Thyroid gland (tissue), 4 donors: ENCODE results near the gene MACROD1. TPM values are rescaled to one million over a fixed set of nuclear protein-coding genes. Genes with fewer than 3 reads are reported as not detected.

ENCODE experiments used
- DNase-seq, 2 donors: peaks; one replicate each; pipeline ENCODE4 v3.0.0-alpha.2; 2019
- H3K27ac ChIP-seq, 3 donors: fragments of 200-600 bp; sonication (generic); 1 replicate in 2 of 3; 2 replicates in 1 of 3; pipeline ENCODE4 v1.5.1; 2016 to 2019; ENCODE audit warnings: mild to moderate bottlenecking in 1 of 3, moderate library complexity in 1 of 3
- H3K27me3 ChIP-seq: fragments of 200-600 bp; sonication (generic); one replicate; pipeline ENCODE4 v1.5.1; 2019
- H3K36me3 ChIP-seq, 2 donors: fragments of 200-600 bp; sonication (generic); one replicate each; pipeline ENCODE4 v1.5.1; 2016 to 2019
- H3K4me1 ChIP-seq, 2 donors: fragments of 200-600 bp; sonication (generic); one replicate each; pipeline ENCODE4 v1.5.1; 2017 to 2019
- H3K4me3 ChIP-seq, 3 donors: fragments of 200-600 bp; sonication (generic); replicated peaks in 1 of 3; 1 replicate in 2 of 3; 2 replicates in 1 of 3; pipeline ENCODE4 v1.5.1; 2016; ENCODE audit warnings: mild to moderate bottlenecking in 1 of 3
- H3K9me3 ChIP-seq: fragments of 200-600 bp; sonication (generic); one replicate; pipeline ENCODE4 v1.5.1; 2017
- POLR2A ChIP-seq, 2 donors: fragments of 450-650 bp; IDR thresholded peaks; one replicate each; pipeline ENCODE4 v1.6.1; 2017; ENCODE audit warnings: antibody characterized with exemption in 2 of 2, mild to moderate bottlenecking in 2 of 2, moderate library complexity in 1 of 2
- WGBS, 2 donors: methylation state at CpG; one replicate each; pipeline ENCODE4 v1.1.5; 2017; 5-methylcytosine and 5-hydroxymethylcytosine counted together
- intact Hi-C: fragments of 100-400 bp; cut with DNase I; formaldehyde crosslinking; loops from one replicate; pipeline ENCODE4 v1.15.1; 2023
- total RNA-seq, 4 donors: library from RNA; depleted of rRNA; stranded (reverse); fragments of >200 nt; gene quantifications; one replicate each; pipeline ENCODE4 v1.2.3, GENCODE V29; 2016
- TF ChIP-seq, protein P1 (sequence below), 6 experiments: fragments of 200-600 bp in 3 of 6; fragments of 450-650 bp in 3 of 6; sonication (generic) in 3 of 6; IDR thresholded peaks; one replicate each; pipeline ENCODE4 v1.5.1; 2016 to 2019; ENCODE audit warnings: antibody characterized with exemption in 6 of 6, mild to moderate bottlenecking in 2 of 6, inconsistent platforms in 1 of 6, moderate library complexity in 1 of 6

MACROD1 gene
- total RNA-seq, 4 donors from 2014 or later: 62.5 to 89.5 (median 70.0) TPM

DNA sequence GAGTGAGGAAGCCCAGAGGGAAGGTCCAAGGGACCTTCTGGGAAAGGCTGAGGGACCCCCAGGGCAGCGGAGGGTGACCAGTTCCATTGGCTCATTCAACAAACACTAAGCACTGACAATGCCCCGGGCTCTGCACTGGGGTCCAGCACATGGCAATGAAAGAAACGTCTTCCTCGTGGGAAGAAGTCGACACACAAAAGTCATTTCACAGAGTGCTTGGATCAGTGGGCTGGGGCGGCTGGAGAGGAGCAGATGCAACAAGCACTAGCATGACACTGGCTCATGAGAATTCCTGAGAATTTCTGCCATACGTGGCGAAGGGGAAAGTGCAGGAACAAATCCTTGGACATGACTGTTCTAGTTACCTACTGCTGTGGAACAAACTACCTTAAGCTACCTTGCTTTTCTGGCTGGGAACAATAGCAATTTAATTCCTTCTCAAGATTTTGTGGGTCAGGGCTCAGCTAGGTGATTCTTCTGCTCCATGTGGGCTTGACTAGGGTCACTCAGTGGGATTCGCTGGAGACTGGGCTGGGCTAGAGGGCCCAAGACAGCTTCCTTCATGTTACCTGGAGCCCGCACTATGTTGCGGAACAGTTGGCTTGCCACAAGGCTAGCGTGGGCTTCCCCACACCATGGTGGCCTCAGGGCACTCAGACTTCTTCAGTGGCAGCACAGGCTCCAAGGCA lies 13.2 kb upstream of the MACROD1 start:
- intact Hi-C loops: no loop called here
- no peaks in the 10 kb centered on the region for H3K36me3 ChIP-seq
- H3K27ac ChIP-seq: no peak overlapping the region
- TF ChIP-seq, protein P1, sequence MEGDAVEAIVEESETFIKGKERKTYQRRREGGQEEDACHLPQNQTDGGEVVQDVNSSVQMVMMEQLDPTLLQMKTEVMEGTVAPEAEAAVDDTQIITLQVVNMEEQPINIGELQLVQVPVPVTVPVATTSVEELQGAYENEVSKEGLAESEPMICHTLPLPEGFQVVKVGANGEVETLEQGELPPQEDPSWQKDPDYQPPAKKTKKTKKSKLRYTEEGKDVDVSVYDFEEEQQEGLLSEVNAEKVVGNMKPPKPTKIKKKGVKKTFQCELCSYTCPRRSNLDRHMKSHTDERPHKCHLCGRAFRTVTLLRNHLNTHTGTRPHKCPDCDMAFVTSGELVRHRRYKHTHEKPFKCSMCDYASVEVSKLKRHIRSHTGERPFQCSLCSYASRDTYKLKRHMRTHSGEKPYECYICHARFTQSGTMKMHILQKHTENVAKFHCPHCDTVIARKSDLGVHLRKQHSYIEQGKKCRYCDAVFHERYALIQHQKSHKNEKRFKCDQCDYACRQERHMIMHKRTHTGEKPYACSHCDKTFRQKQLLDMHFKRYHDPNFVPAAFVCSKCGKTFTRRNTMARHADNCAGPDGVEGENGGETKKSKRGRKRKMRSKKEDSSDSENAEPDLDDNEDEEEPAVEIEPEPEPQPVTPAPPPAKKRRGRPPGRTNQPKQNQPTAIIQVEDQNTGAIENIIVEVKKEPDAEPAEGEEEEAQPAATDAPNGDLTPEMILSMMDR (IDR thresholded peaks at IDR 0.05): no peak
- no peak for TF ChIP-seq POLR2A (IDR thresholded peaks at IDR 0.05)
- H3K4me3 ChIP-seq: no peak overlapping the region
- no peaks in the 10 kb centered on the region for H3K27me3 ChIP-seq
- H3K9me3 ChIP-seq: no peaks in the 10 kb centered on the region
- peaks cover 27 to 33% of the 10 kb centered on the region in 2 donors for H3K4me1 ChIP-seq
- no peak for DNase-seq
- WGBS, 2 donors: 92 to 94% methylated on average over 9 to 11 of the region's 12 CpGs

DNA sequence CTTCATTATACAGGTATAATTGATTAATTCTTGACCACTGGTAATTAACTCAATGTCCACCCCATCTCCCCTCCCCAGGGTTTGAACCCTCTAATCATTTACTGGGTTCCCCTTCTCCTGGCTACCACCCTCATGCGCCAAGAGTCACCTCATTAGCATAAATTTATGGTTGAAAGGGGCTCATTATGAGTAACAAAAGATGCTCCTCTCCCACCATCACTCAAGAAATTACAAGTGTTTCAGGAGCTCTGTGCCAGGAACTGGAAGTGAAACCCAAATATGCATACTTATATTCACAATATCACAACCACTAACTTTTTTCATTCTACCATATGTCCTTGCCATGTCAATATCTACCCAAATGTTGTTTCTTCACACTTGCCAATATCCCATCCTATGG lies 12.3 kb upstream of the MACROD1 start:
- no peak overlapping the region for H3K27ac ChIP-seq
- no peaks in the 10 kb centered on the region for H3K36me3 ChIP-seq
- intact Hi-C loops: no loop called here
- no peaks in the 10 kb centered on the region for H3K9me3 ChIP-seq
- peaks cover 19 to 24% of the 10 kb centered on the region in 2 donors for H3K4me1 ChIP-seq
- DNase-seq: no peak
- 86 to 95% methylated on average over 1 of the region's 1 CpG for WGBS, 2 donors
- no peak for TF ChIP-seq POLR2A (IDR thresholded peaks at IDR 0.05)
- TF ChIP-seq, protein P1 (IDR thresholded peaks at IDR 0.05): no peak
- no peak overlapping the region for H3K4me3 ChIP-seq
- H3K27me3 ChIP-seq: no peaks in the 10 kb centered on the region

DNA sequence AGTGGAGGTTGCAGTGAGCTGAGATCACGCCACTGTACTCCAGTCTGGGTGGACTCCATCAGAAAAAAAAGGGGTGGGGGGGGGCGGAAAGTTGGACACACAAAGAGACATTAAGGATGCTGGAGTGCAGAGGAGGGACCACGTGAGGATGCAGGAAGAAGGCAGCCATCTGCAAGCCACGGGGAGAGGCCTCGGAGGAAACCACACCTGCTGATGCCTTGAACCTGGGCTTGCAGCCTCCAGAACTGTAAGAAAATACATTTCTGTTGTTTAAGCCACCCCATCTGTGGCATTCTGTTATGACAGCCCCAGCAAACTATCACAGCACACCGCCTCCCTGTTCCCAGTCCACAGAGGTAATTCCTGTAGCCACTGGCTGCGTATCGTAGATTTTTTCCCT lies 10.8 kb upstream of the MACROD1 start:
- no peaks in the 10 kb centered on the region for H3K36me3 ChIP-seq
- no peak for DNase-seq
- H3K4me3 ChIP-seq: no peak overlapping the region
- H3K27me3 ChIP-seq: no peaks in the 10 kb centered on the region
- H3K9me3 ChIP-seq: no peaks in the 10 kb centered on the region
- intact Hi-C loops: no loop called here
- WGBS, 2 donors: 89 to 96% methylated on average over 8 of the region's 8 CpGs
- H3K4me1 ChIP-seq: peaks cover 7 to 11% of the 10 kb centered on the region in 2 donors
- TF ChIP-seq POLR2A (IDR thresholded peaks at IDR 0.05): no peak
- TF ChIP-seq, protein P1 (IDR thresholded peaks at IDR 0.05): no peak
- no peak overlapping the region for H3K27ac ChIP-seq

DNA sequence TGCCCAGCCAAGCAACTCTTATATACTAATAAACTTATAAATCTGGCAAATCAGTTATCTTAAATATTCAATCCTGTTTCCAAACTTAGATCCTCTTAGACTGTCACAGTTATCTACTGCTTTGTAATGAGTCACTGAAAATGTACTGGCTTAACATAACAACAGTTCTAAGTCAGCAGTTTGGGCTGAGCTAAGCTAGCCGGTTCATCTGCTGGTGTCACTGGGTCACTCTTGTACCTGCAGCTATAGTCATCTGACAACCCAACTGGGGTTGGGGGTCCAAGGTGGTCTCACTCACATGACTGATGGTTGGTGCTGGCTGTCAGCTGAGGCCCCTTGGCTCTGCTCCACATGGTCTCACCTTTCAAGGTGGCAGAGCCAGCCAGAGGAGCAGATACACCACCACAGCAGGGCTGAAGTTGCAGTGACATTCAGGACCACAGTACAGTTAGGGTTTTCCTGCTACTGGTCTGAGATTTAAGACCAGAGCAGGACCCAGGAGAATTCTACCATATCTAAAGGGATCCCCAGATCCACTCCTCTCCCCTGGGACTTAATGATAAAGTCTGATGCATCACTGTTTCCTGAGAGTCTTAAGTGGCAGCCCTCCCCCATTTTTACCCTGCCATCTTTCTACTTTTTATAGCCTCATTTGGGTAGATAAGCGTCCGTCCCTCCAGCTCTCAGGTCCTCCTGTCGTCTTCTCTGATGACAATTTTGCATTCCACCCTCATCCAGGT lies 7.9 kb upstream of the MACROD1 start:
- no peak for DNase-seq
- WGBS, 2 donors: 94 to 96% methylated on average over 4 of the region's 4 CpGs
- Histone ChIP-seq H3K36me3 (no peaks in the 10 kb centered on the region), H3K9me3 (no peaks in the 10 kb centered on the region), H3K4me1 (no peaks in the 10 kb centered on the region), H3K27ac (no peak overlapping the region), H3K27me3 (no peaks in the 10 kb centered on the region), H3K4me3 (no peak overlapping the region)
- no peak for TF ChIP-seq POLR2A (IDR thresholded peaks at IDR 0.05)
- TF ChIP-seq, protein P1 (IDR thresholded peaks at IDR 0.05): no peak
- intact Hi-C loops: no loop called here

DNA sequence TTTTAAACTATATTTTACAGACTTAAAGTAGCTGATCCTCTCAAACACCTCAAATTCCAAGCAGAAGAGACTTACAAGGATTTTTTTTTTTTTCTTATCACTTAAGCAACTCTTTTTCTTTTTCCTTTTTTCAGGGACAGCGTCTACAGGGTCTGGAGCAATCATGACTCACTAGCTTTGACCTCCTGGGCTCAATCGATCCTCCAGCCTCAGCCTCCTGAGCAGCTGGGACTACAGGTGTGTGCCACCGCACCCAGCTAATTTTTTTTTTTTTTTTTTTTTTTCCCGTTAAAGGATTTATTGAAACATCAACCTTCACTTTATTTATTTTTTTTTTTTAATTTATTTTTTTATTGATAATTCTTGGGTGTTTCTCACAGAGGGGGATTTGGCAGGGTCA lies 4.5 kb upstream of the MACROD1 start:
- Histone ChIP-seq H3K4me3 (no peak overlapping the region), H3K4me1 (peaks cover under 1 to 4% of the 10 kb centered on the region in 2 donors), H3K27me3 (no peaks in the 10 kb centered on the region), H3K36me3 (no peaks in the 10 kb centered on the region), H3K9me3 (no peaks in the 10 kb centered on the region), H3K27ac (no peak overlapping the region)
- TF ChIP-seq POLR2A (IDR thresholded peaks at IDR 0.05): no peak
- TF ChIP-seq, protein P1 (IDR thresholded peaks at IDR 0.05): no peak
- intact Hi-C loops: no loop called here
- no peak for DNase-seq
- 90 to 92% methylated on average over 4 of the region's 4 CpGs for WGBS, 2 donors
